Nephron progenitor cell (in vitro differentiated cells): ENCODE measurements around the gene DRC7.

Source experiments
- DNase-seq: peaks from one replicate; pipeline ENCODE4 v3.0.0; 2021
- H3K27ac Mint-ChIP-seq: 2 replicates; pipeline ENCODE4 v1.8.0; 2021; ENCODE audit warnings: mild to moderate bottlenecking, moderate library complexity, mixed read lengths
- H3K27me3 Mint-ChIP-seq: 2 replicates; pipeline ENCODE4 v1.8.0; 2021; ENCODE audit warnings: mild to moderate bottlenecking, low read depth, mixed read lengths; ENCODE audit not compliant: poor library complexity
- H3K36me3 Mint-ChIP-seq: 2 replicates; pipeline ENCODE4 v1.8.0; 2021; ENCODE audit warnings: low read depth, mixed read lengths
- H3K4me1 Mint-ChIP-seq: 2 replicates; pipeline ENCODE4 v1.8.0; 2021; ENCODE audit warnings: mixed read lengths
- H3K4me3 Mint-ChIP-seq: 2 replicates; pipeline ENCODE4 v1.8.0; 2021; ENCODE audit warnings: mild to moderate bottlenecking, moderate library complexity, mixed read lengths
- H3K9me3 Mint-ChIP-seq: 2 replicates; pipeline ENCODE4 v1.8.0; 2021; ENCODE audit warnings: mild to moderate bottlenecking, moderate library complexity, mixed read lengths
- TF ChIP-seq, protein P1 (sequence below): fragments of 200-600 bp; sonication (generic); IDR thresholded peaks from 2 replicates; pipeline ENCODE4 v1.5.0; 2021; ENCODE audit warnings: antibody characterized with exemption

Gene DRC7

DNA sequence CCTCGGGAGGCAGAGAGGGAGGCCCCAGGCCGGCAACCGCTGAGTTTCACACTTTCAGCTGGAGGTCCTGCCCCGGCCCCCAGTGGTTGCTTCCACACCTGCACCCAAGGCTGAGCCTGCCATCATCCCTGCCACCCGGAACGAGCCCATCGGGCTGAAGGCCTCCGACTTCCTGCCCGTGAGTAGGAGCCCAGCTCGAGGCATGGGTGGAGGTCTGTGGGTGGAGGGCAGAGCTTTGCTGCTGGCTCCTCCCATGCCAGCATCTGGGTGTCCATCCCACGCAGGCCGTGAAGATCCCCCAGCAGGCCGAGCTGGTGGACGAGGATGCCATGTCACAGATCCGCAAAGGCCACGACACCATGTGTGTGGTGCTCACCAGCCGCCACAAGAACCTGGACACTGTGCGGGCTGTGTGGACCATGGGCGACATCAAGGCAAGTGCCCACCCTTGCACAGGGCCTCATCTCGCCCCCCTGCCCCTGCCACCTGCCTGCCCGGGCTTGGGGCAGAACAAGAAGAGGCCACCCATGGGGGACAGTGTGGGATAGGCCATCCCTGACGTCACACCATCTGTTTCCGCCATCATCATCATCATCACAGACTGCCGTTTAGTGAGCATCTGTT lies 60.6 kb downstream of the DRC7 start:
- Mint-ChIP-seq H3K9me3 (no peaks in the 10 kb centered on the region), H3K4me1 (peaks cover 20% of the 10 kb centered on the region), H3K27me3 (no peaks in the 10 kb centered on the region), H3K36me3 (peaks cover 14% of the 10 kb centered on the region), H3K27ac (peak overlapping the region; percentile 42), H3K4me3 (no peak overlapping the region)
- TF ChIP-seq, protein P1, sequence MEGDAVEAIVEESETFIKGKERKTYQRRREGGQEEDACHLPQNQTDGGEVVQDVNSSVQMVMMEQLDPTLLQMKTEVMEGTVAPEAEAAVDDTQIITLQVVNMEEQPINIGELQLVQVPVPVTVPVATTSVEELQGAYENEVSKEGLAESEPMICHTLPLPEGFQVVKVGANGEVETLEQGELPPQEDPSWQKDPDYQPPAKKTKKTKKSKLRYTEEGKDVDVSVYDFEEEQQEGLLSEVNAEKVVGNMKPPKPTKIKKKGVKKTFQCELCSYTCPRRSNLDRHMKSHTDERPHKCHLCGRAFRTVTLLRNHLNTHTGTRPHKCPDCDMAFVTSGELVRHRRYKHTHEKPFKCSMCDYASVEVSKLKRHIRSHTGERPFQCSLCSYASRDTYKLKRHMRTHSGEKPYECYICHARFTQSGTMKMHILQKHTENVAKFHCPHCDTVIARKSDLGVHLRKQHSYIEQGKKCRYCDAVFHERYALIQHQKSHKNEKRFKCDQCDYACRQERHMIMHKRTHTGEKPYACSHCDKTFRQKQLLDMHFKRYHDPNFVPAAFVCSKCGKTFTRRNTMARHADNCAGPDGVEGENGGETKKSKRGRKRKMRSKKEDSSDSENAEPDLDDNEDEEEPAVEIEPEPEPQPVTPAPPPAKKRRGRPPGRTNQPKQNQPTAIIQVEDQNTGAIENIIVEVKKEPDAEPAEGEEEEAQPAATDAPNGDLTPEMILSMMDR: no peak
- DNase-seq: no peak

DNA sequence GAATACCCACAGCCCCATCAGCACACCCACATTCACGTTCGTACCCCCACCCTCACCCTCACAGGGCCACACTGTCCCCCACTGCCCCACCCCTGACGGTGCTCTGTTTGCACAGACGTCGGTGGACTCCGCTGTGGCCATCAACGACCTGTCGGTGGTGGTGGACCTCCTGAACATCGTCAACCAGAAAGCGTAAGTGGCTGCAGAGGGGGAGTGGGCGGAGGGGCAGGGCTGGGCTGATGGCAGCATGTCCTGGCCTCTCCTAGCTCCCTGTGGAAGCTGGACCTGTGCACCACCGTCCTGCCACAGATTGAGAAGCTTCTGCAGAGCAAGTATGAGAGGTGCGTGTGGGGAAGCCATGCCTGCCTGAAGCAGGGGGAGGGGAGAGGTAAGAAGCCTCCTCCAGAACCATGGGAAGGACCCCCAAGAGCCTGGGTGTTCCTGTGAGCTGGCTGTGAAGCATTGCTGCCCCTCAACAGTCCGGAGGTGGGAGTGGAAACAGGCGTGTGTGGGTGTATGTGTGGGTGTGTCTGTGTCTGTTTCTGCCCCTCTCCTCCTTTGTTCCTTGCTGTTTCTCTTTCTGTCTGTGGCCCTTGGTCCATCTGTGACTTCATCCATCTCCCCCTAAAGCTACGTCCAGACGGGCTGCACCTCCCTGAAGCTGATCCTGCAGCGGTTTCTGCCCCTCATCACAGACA lies 61.3 kb downstream of the DRC7 start:
- no peak overlapping the region for H3K4me3 Mint-ChIP-seq
- H3K36me3 Mint-ChIP-seq: peaks cover 13% of the 10 kb centered on the region
- no peaks in the 10 kb centered on the region for H3K9me3 Mint-ChIP-seq
- peak overlapping the region; percentile 42 for H3K27ac Mint-ChIP-seq
- H3K27me3 Mint-ChIP-seq: no peaks in the 10 kb centered on the region
- H3K4me1 Mint-ChIP-seq: peaks cover 16% of the 10 kb centered on the region
- DNase-seq: no peak
- TF ChIP-seq, protein P1: no peak

DNA sequence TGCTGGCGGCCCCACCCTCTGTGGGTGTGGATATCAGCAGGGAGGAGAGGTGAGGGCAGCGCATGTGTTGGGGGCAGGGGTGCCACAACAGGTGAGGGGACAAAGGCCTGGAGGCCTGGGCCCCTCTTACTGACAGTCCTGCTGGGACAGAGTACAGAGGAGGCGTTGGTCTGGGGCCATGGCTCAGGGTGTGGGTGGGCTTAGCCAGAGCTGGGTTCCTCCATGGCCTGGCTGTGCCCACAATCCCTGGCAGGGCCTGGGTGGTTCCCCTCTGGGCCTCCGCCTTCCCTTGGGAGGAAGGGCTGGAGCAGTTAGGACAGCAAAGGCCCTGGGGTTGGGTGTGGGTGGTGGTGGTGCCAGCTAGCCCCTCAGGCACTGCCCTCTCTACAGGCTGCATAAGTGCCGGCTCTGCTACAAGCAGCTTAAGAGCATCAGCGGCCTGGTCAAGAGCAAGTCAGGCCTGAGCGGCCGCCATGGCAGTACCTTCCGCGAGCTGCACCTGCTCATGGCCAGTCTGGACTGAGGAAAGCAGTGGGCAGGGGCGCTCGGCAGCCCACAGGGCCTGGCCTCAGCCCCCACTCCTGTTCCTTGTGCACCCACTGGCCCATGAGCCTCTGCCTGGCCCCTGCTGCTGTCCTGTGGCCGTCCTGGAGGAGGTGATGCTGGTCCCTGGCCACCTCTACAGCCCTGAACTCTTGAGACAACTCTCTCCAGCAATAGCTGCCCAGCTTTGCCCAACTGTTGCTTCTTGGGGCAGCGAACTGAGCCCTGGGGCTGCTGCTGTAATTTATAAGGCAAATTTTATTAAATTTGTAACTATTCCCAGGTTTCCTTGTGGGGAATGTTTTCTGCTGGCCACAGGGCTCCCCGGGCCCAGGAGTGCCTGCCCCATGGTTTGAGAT lies 62.1 kb downstream of the DRC7 start:
- H3K27me3 Mint-ChIP-seq: no peaks in the 10 kb centered on the region
- no peaks in the 10 kb centered on the region for H3K9me3 Mint-ChIP-seq
- peaks cover 8% of the 10 kb centered on the region for H3K36me3 Mint-ChIP-seq
- peaks cover 9% of the 10 kb centered on the region for H3K4me1 Mint-ChIP-seq
- no peak overlapping the region for H3K27ac Mint-ChIP-seq
- no peak for DNase-seq
- TF ChIP-seq, protein P1: no peak
- H3K4me3 Mint-ChIP-seq: no peak overlapping the region

- Mint-ChIP-seq H3K4me3 (no peak overlapping the region), H3K4me1 (peaks cover 6% of the 10 kb centered on the region), H3K27me3 (no peaks in the 10 kb centered on the region), H3K27ac (no peak overlapping the region), H3K36me3 (peaks cover 8% of the 10 kb centered on the region), H3K9me3 (no peaks in the 10 kb centered on the region)
- peak; percentile 93 for DNase-seq
- TF ChIP-seq, protein P1: peak; percentile 97
Observed at GRCh38 chr16:57757326-57757786, 62.8 kb downstream of the DRC7 start.

DNA sequence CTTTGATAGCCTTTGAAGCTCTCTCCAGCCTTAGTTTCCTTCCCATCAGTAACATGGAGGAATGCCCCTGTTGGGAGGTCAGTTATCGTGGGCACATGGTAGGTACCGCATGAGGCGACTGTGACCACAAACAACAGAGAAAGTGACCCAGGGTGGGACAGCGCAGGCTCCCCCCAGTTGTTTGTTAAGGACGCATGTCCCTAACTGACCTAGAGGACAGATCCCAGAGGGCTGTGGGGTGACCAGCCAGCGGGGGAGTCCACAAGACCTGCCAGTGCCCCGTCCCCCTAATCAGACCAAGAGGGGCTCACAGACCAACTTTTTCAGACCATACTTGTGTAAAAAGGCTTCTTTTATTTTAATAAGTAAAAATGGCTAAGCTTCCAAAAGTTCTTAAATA lies 63.3 kb downstream of the DRC7 start:
- H3K36me3 Mint-ChIP-seq: peaks cover 8% of the 10 kb centered on the region
- H3K27ac Mint-ChIP-seq: no peak overlapping the region
- DNase-seq: no peak
- peaks cover 7% of the 10 kb centered on the region for H3K4me1 Mint-ChIP-seq
- TF ChIP-seq, protein P1: no peak
- no peaks in the 10 kb centered on the region for H3K27me3 Mint-ChIP-seq
- H3K4me3 Mint-ChIP-seq: no peak overlapping the region
- H3K9me3 Mint-ChIP-seq: no peaks in the 10 kb centered on the region
